ENCODE data around the gene NTSR1. TPM values are rescaled to one million over a fixed set of nuclear protein-coding genes. Genes with fewer than 3 reads are reported as not detected.

NTSR1 gene
- total RNA-seq, 1 experiment from 2014 or later: 15.9 TPM

DNA sequence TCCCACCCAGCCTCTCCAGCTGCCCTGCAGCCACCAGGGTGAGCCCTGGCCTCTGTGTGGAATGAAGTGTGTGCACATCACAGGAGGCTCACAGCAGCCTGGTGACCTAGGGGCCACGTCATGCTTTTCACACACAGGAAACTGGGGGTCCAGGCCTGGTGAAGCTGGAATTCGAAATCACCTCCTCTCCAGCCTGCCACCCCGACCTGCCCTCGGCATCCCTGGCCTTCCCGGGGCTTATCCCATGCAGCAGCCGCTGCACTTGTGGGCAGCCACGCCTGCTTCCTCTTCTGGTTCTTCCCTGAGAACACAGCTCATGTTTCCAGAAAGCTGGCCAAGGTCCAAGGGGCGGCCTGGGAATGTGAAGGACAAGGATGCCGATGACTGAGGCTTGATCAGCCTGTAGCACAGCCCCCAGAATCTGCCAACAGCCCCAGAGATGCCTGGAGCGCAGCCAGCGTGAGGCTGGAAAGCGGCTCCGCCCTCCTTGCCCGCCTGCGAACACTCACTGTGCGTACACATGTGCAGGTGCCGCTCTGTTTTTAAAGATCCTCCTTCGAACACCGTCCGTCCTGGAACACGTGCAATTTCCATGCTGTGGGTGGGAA lies 4.2 kb upstream of the NTSR1 start:
- ChIA-PET POLR2A (ENCODE audit: low non-redundant PET) (no interaction called here), CTCF (no interaction called here)
- no TSS peak for BruUV-seq (replicated peaks)
- H3K4me1 ChIP-seq (ENCODE audit: insufficient read depth, low read length, poor library complexity, severe bottlenecking): peaks cover 36% of the 10 kb centered on the region
- DNase-seq (ENCODE audit: low spot score): peak; percentile 82
- H3K27me3 ChIP-seq (replicated peaks; ENCODE audit: insufficient read depth, low read depth, low read length, poor library complexity): peaks cover 3% of the 10 kb centered on the region
- intact Hi-C loops (cut with micrococcal nuclease; ENCODE audit: unreplicated experiment): no loop called here
- TF ChIP-seq, protein P1, sequence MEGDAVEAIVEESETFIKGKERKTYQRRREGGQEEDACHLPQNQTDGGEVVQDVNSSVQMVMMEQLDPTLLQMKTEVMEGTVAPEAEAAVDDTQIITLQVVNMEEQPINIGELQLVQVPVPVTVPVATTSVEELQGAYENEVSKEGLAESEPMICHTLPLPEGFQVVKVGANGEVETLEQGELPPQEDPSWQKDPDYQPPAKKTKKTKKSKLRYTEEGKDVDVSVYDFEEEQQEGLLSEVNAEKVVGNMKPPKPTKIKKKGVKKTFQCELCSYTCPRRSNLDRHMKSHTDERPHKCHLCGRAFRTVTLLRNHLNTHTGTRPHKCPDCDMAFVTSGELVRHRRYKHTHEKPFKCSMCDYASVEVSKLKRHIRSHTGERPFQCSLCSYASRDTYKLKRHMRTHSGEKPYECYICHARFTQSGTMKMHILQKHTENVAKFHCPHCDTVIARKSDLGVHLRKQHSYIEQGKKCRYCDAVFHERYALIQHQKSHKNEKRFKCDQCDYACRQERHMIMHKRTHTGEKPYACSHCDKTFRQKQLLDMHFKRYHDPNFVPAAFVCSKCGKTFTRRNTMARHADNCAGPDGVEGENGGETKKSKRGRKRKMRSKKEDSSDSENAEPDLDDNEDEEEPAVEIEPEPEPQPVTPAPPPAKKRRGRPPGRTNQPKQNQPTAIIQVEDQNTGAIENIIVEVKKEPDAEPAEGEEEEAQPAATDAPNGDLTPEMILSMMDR (conservative IDR thresholded peaks at IDR 0.05; ENCODE audit: low read depth, low read length): no peak
- TF ChIP-seq EZH2 (IDR thresholded peaks at IDR 0.05; ENCODE audit: borderline replicate concordance, low read depth, low read length, poor library complexity, severe bottlenecking): no peak
- H3K4me3 ChIP-seq (ENCODE audit: low read depth, low read length, poor library complexity, severe bottlenecking): no peak overlapping the region
- H3K9me3 ChIP-seq (ENCODE audit: low read depth, low read length, poor library complexity, severe bottlenecking): no peaks in the 10 kb centered on the region
- H3K36me3 ChIP-seq (ENCODE audit: insufficient read depth, low read length, poor library complexity, severe bottlenecking): no peaks in the 10 kb centered on the region
- no peak overlapping the region for H3K27ac ChIP-seq (ENCODE audit: low read depth, low read length, poor library complexity, severe bottlenecking)

DNA sequence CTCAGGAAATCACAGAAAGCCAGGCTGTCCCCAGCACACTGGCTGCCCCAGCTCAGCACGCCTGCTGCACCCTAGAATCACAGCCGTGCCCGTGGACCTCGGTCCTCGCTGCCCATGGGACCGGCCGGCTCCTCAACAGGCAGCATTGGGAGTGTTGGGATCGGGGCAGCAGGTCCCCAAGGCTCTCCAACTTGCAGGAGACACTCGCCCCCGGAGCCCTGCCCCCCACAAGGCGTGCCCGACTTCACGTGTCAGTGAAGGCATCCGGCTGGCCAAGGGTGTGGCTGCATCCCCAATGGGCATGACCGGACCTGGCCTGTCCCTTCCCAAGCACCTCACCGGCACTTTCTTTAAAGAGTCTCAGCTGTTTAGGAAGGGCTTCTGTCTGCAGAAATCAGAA lies 3.0 kb upstream of the NTSR1 start:
- peaks cover 46% of the 10 kb centered on the region for H3K4me1 ChIP-seq (ENCODE audit: insufficient read depth, low read length, poor library complexity, severe bottlenecking)
- TF ChIP-seq, protein P1 (conservative IDR thresholded peaks at IDR 0.05; ENCODE audit: low read depth, low read length): no peak
- TF ChIP-seq EZH2 (IDR thresholded peaks at IDR 0.05; ENCODE audit: borderline replicate concordance, low read depth, low read length, poor library complexity, severe bottlenecking): no peak
- CTCF ChIA-PET: interaction anchor here (0.6 kb wide), 1 partner anchor 67 kb away, joined by 3 read pairs; no protein-coding TSS in a partner anchor
- no peaks in the 10 kb centered on the region for H3K36me3 ChIP-seq (ENCODE audit: insufficient read depth, low read length, poor library complexity, severe bottlenecking)
- intact Hi-C loops (cut with micrococcal nuclease; ENCODE audit: unreplicated experiment): no loop called here
- POLR2A ChIA-PET (ENCODE audit: low non-redundant PET): no interaction called here
- H3K27ac ChIP-seq (ENCODE audit: low read depth, low read length, poor library complexity, severe bottlenecking): no peak overlapping the region
- H3K27me3 ChIP-seq (replicated peaks; ENCODE audit: insufficient read depth, low read depth, low read length, poor library complexity): peaks cover 4% of the 10 kb centered on the region
- H3K4me3 ChIP-seq (ENCODE audit: low read depth, low read length, poor library complexity, severe bottlenecking): no peak overlapping the region
- no peaks in the 10 kb centered on the region for H3K9me3 ChIP-seq (ENCODE audit: low read depth, low read length, poor library complexity, severe bottlenecking)
- no peak for DNase-seq (ENCODE audit: low spot score)
- no TSS peak for BruUV-seq (replicated peaks)

DNA sequence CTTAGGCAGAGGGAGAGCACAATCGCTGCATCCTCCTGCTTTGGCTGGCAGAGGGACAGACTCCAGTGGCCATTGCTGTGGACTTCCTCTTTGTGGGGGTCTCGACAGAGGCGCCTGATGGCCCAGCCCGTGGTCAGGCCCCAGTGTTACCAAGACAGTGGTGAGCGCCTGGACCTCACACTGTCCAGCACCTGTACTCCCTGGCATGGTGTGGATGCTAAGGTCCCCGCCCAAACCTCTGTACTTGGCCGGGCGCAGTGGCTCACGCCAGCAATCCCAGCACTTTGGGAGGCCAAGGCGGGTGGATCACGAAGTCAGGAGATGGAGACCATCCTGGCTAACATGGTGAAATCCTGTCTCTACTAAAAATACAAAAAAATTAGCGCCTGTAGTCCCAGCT lies 2.3 kb upstream of the NTSR1 start:
- peaks cover 4% of the 10 kb centered on the region for H3K27me3 ChIP-seq (replicated peaks; ENCODE audit: insufficient read depth, low read depth, low read length, poor library complexity)
- H3K27ac ChIP-seq (ENCODE audit: low read depth, low read length, poor library complexity, severe bottlenecking): no peak overlapping the region
- intact Hi-C loops (cut with micrococcal nuclease; ENCODE audit: unreplicated experiment): no loop called here
- no peak for DNase-seq (ENCODE audit: low spot score)
- ChIA-PET POLR2A (ENCODE audit: low non-redundant PET) (no interaction called here), CTCF (interaction anchor here (0.6 kb wide), 1 partner anchor 67 kb away, joined by 3 read pairs; no protein-coding TSS in a partner anchor)
- TF ChIP-seq EZH2 (IDR thresholded peaks at IDR 0.05; ENCODE audit: borderline replicate concordance, low read depth, low read length, poor library complexity, severe bottlenecking): no peak
- TF ChIP-seq, protein P1 (conservative IDR thresholded peaks at IDR 0.05; ENCODE audit: low read depth, low read length): no peak
- H3K9me3 ChIP-seq (ENCODE audit: low read depth, low read length, poor library complexity, severe bottlenecking): no peaks in the 10 kb centered on the region
- BruUV-seq (replicated peaks): no TSS peak
- peaks cover 53% of the 10 kb centered on the region for H3K4me1 ChIP-seq (ENCODE audit: insufficient read depth, low read length, poor library complexity, severe bottlenecking)
- no peak overlapping the region for H3K4me3 ChIP-seq (ENCODE audit: low read depth, low read length, poor library complexity, severe bottlenecking)
- no peaks in the 10 kb centered on the region for H3K36me3 ChIP-seq (ENCODE audit: insufficient read depth, low read length, poor library complexity, severe bottlenecking)
